Activated CD4-positive, alpha-beta T cell treated with anti-CD3 and anti-CD28 coated beads, Interleukin-2, amount 10 ng/mL, durations not matched to agents 24 days and 14 days (primary cell): ENCODE data around the gene CFAP221. TPM values are rescaled to one million over a fixed set of nuclear protein-coding genes. Genes with fewer than 3 reads are reported as not detected.
"Not testable (repeated sequence)": the region's sequence is repeated elsewhere in the genome, so short reads cannot be mapped to it uniquely, and the experiment has no call there.

Source experiments
- DNase-seq: peaks from one replicate; pipeline ENCODE4 v3.0.0; 2022
- H3K27ac Mint-ChIP-seq: one replicate; pipeline ENCODE4 v1.8.0; 2022; ENCODE audit warnings: mild to moderate bottlenecking, mixed read lengths
- H3K27me3 Mint-ChIP-seq: one replicate; pipeline ENCODE4 v1.8.0; 2022; ENCODE audit warnings: mixed read lengths
- H3K36me3 Mint-ChIP-seq: one replicate; pipeline ENCODE4 v1.8.0; 2022; ENCODE audit warnings: low read depth, mild to moderate bottlenecking, mixed read lengths
- H3K4me1 Mint-ChIP-seq: one replicate; pipeline ENCODE4 v1.8.0; 2021; ENCODE audit warnings: mixed read lengths
- H3K4me3 Mint-ChIP-seq: one replicate; pipeline ENCODE4 v1.8.0; 2022; ENCODE audit warnings: mild to moderate bottlenecking, moderate library complexity, mixed read lengths
- H3K9me3 Mint-ChIP-seq: one replicate; pipeline ENCODE4 v1.8.0; 2021; ENCODE audit warnings: mixed read lengths
- intact Hi-C: fragments of 100-400 bp; cut with micrococcal nuclease; formaldehyde crosslinking; loops from one replicate; pipeline ENCODE4 v1.15.1; 2023
- total RNA-seq: library from RNA; stranded (reverse); gene quantifications from 2 replicates; pipeline ENCODE4 v1.2.3, GENCODE V29; 2022

The CFAP221 gene
- total RNA-seq, 1 donor from 2014 or later = not detected

DNA sequence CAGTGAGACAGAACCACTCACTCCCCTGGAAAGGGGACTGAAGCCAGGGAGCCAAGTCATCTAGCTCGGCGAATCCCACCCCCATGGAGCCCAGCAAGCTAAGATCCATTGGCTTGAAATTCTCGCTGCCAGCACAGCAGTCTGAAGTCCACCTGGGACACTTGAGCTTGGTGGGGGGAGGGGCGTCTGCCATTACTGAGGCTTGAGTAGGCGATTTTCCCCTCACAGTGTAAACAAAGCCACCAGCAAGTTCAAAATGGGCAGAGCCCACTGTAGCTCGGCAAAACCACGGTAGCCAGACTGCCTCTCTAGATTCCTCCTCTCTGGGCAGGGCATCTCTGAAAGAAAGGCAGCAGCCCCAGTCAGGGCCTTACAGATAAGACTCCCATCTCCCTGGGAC lies 74.5 kb downstream of the CFAP221 start:
- H3K27ac Mint-ChIP-seq, H3K4me1 Mint-ChIP-seq, DNase-seq, H3K27me3 Mint-ChIP-seq, intact Hi-C loops, H3K36me3 Mint-ChIP-seq, H3K4me3 Mint-ChIP-seq: not testable (repeated sequence)
- peaks cover 17% of the 10 kb centered on the region for H3K9me3 Mint-ChIP-seq

- Mint-ChIP-seq H3K9me3 (no peaks in the 10 kb centered on the region), H3K36me3 (no peaks in the 10 kb centered on the region), H3K4me3 (no peak overlapping the region), H3K27me3 (peaks cover 5% of the 10 kb centered on the region), H3K4me1 (no peaks in the 10 kb centered on the region), H3K27ac (no peak overlapping the region)
- no peak for DNase-seq
- intact Hi-C loops = no loop called here
These were observed 81.0 kb downstream of the CFAP221 start for GRCh38 chr2:119625226-119625625.

DNA sequence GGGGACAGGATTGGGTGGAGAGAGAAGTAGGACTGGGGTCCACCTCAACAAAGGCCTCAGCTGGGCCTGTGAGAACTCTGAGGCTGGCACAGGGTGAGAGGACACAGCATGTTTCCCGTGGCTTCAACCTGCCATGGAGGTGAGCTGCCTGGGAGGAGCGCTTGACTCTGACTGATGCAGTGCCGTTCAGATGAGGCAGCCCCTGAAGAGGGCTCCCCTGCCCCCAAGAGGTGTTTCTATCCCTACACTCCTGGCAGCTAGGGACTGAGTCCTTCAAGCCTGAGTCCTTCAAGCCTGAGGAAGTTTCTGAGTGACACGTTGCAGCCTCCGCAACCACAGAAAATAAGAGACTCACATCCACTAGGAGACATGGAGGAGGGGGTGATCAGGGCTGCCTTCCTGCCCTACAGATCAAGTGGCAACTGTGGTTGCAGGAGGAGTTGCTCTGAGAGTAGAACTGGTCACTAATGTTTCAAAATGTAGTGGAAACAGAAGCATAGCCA lies 85.1 kb downstream of the CFAP221 start:
- Mint-ChIP-seq H3K4me3 (no peak overlapping the region), H3K27me3 (peaks cover 12% of the 10 kb centered on the region), H3K4me1 (no peaks in the 10 kb centered on the region), H3K36me3 (no peaks in the 10 kb centered on the region), H3K27ac (no peak overlapping the region), H3K9me3 (no peaks in the 10 kb centered on the region)
- DNase-seq = no peak
- intact Hi-C loops = no loop called here

GRCh38 chr2:119630121-119630520 lies 85.9 kb downstream of the CFAP221 start:
- no peak overlapping the region for H3K4me3 Mint-ChIP-seq
- no peak for DNase-seq
- no peak overlapping the region for H3K27ac Mint-ChIP-seq
- no peaks in the 10 kb centered on the region for H3K36me3 Mint-ChIP-seq
- intact Hi-C loops = no loop called here
- H3K4me1 Mint-ChIP-seq = no peaks in the 10 kb centered on the region
- H3K27me3 Mint-ChIP-seq = peaks cover 12% of the 10 kb centered on the region
- H3K9me3 Mint-ChIP-seq = no peaks in the 10 kb centered on the region

DNA sequence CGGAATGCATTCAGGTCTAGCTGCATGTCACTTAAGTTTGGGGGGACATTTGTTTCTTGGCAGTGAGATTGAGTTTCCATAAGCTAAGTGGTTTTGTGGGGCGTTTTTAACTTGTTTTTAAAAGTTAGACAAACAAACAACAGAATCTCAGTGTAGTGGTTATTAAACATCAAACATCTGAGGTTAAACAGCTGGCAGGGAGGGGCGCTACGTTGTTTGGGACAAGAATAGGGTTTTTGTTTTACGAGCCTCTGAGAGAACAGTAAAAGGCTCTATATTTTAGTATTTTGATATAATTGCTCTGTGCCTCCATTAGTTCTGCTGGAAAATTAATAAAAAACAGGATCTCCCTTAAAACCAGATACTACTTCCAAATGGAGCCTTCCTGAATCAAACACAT lies 93.1 kb downstream of the CFAP221 start:
- H3K4me1 Mint-ChIP-seq = peaks cover 2% of the 10 kb centered on the region
- no peaks in the 10 kb centered on the region for H3K36me3 Mint-ChIP-seq
- intact Hi-C loops = no loop called here
- peaks cover 5% of the 10 kb centered on the region for H3K27me3 Mint-ChIP-seq
- H3K27ac Mint-ChIP-seq = no peak overlapping the region
- no peak overlapping the region for H3K4me3 Mint-ChIP-seq
- H3K9me3 Mint-ChIP-seq = no peaks in the 10 kb centered on the region
- no peak for DNase-seq

DNA sequence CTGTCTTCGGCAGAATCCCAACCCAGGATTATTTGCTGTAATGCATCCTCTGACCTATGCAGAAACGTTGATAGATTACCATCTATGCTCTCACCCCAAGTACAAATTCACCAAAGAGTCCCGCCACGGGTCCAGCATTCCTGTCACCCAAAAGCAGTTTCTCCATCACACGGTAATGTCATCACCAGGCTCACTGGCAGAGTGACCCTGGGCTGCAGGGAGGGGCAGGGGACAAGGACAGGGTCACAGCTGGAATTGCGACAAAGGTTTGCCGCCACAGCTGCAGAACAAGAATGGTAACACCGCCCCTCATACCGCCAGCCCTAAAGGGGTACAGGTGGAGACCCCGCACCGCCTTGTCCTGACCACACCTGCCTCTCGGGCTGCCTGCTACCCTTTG lies 94.0 kb downstream of the CFAP221 start:
- Mint-ChIP-seq H3K27ac (no peak overlapping the region), H3K9me3 (no peaks in the 10 kb centered on the region), H3K4me3 (no peak overlapping the region), H3K27me3 (peaks cover 6% of the 10 kb centered on the region), H3K36me3 (no peaks in the 10 kb centered on the region), H3K4me1 (peaks cover 2% of the 10 kb centered on the region)
- no peak for DNase-seq
- intact Hi-C loops = no loop called here

- no peak for DNase-seq
- Mint-ChIP-seq H3K4me1 (peaks cover 2% of the 10 kb centered on the region), H3K27ac (no peak overlapping the region), H3K36me3 (no peaks in the 10 kb centered on the region), H3K9me3 (no peaks in the 10 kb centered on the region), H3K4me3 (no peak overlapping the region), H3K27me3 (peaks cover 6% of the 10 kb centered on the region)
- intact Hi-C loops = no loop called here
These were observed 94.7 kb downstream of the CFAP221 start for GRCh38 chr2:119638685-119639554.

- Mint-ChIP-seq H3K4me3 (no peak overlapping the region), H3K27ac (no peak overlapping the region), H3K36me3 (no peaks in the 10 kb centered on the region), H3K27me3 (peaks cover 12% of the 10 kb centered on the region), H3K9me3 (no peaks in the 10 kb centered on the region), H3K4me1 (peaks cover 2% of the 10 kb centered on the region)
- DNase-seq = peak; percentile 92
- intact Hi-C loops = loop anchor here (1.0 to 2.0 kb wide), 2 partner anchors 19 to 535 kb away; no protein-coding TSS in a partner anchor
These were observed 97.5 kb downstream of the CFAP221 start for GRCh38 chr2:119641562-119642258.

- no peak overlapping the region for H3K27ac Mint-ChIP-seq
- no peak overlapping the region for H3K4me3 Mint-ChIP-seq
- H3K4me1 Mint-ChIP-seq = peaks cover 2% of the 10 kb centered on the region
These were observed 99.9 kb downstream of the CFAP221 start for GRCh38 chr2:119644186-119644585.

GRCh38 chr2:119645173-119645855 lies 101.1 kb downstream of the CFAP221 start:
- Mint-ChIP-seq H3K36me3 (no peaks in the 10 kb centered on the region), H3K9me3 (no peaks in the 10 kb centered on the region), H3K4me3 (no peak overlapping the region), H3K4me1 (peaks cover 2% of the 10 kb centered on the region), H3K27me3 (peaks cover 15% of the 10 kb centered on the region), H3K27ac (no peak overlapping the region)
- intact Hi-C loops = no loop called here
- no peak for DNase-seq

More at GRCh38 chr2:119644186-119644585, 99.9 kb downstream of the CFAP221 start:
- Mint-ChIP-seq H3K9me3 (no peaks in the 10 kb centered on the region), H3K36me3 (no peaks in the 10 kb centered on the region), H3K27me3 (peaks cover 15% of the 10 kb centered on the region)
- no peak for DNase-seq
- intact Hi-C loops = no loop called here

- peaks cover 2% of the 10 kb centered on the region for H3K4me1 Mint-ChIP-seq
- no peak overlapping the region for H3K4me3 Mint-ChIP-seq
- intact Hi-C loops = no loop called here
- no peaks in the 10 kb centered on the region for H3K36me3 Mint-ChIP-seq
- H3K9me3 Mint-ChIP-seq = no peaks in the 10 kb centered on the region
- H3K27ac Mint-ChIP-seq = no peak overlapping the region
- peaks cover 15% of the 10 kb centered on the region for H3K27me3 Mint-ChIP-seq
- DNase-seq = no peak
These were observed 101.9 kb downstream of the CFAP221 start for GRCh38 chr2:119646149-119646548.

DNA sequence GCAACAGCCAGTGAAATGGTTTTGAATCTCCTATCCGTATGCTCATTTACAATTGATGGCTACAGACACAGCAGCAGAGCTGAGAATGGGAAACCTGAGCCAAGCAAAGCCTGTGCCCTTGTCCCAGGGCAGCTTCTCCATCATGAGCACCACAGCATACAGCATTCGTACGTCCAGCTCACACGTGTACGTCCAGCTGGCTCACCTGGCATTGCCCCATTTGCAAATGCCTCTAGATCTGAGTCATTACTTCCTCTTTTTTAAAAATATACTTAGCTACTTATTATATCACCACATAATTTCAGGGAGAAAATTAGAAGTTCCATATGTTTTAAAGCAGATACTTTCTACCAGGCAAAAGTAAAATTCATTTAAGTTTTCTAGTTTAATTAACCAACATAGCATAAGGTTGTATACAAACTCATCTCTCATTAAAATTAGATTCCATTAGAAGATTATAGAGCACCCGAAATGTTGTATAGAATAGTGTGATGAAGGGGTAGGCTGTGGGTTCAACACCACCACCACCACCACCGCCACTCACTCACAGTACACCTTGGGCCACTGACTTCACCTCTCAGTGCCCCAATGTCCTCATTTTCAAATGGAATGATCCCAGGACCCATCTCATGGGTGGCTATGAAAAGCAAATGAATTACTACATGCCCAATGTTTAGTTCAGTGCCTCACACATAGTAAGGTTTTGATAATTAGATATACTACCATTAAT lies 103.4 kb downstream of the CFAP221 start:
- intact Hi-C loops = no loop called here
- Mint-ChIP-seq H3K4me1 (no peaks in the 10 kb centered on the region), H3K27ac (no peak overlapping the region), H3K36me3 (no peaks in the 10 kb centered on the region), H3K4me3 (no peak overlapping the region), H3K9me3 (no peaks in the 10 kb centered on the region), H3K27me3 (peaks cover 18% of the 10 kb centered on the region)
- DNase-seq = no peak

GRCh38 chr2:119649364-119649917 lies 105.2 kb downstream of the CFAP221 start:
- no peak overlapping the region for H3K27ac Mint-ChIP-seq
- no peaks in the 10 kb centered on the region for H3K9me3 Mint-ChIP-seq
- intact Hi-C loops = no loop called here
- H3K36me3 Mint-ChIP-seq = no peaks in the 10 kb centered on the region
- DNase-seq = no peak
- H3K4me1 Mint-ChIP-seq = no peaks in the 10 kb centered on the region
- peaks cover 19% of the 10 kb centered on the region for H3K27me3 Mint-ChIP-seq
- no peak overlapping the region for H3K4me3 Mint-ChIP-seq
